Smooth muscle cell (in vitro differentiated cells): ENCODE data around the gene COL11A1. TPM values are rescaled to one million over a fixed set of nuclear protein-coding genes. Genes with fewer than 3 reads are reported as not detected.
"Not testable (repeated sequence)": the region's sequence is repeated elsewhere in the genome, so short reads cannot be mapped to it uniquely, and the experiment has no call there.

Experiments used
- DNase-seq: peaks from one replicate; lab custom pipeline; 2025; ENCODE audit not compliant: unreplicated experiment; lab: John Stamatoyannopoulos, UW
- H2AFZ ChIP-seq: fragments of 200-600 bp; sonication (generic); 2 replicates; pipeline ENCODE4 v1.6.0; 2016; ENCODE audit warnings: antibody characterized with exemption, low read depth, mild to moderate bottlenecking
- H3F3A ChIP-seq: fragments of 200-600 bp; sonication (generic); 2 replicates; pipeline ENCODE4 v1.6.0; 2017; ENCODE audit warnings: antibody characterized with exemption, low read depth
- H3K27ac ChIP-seq: fragments of 200-600 bp; sonication (generic); 2 replicates; pipeline ENCODE4 v1.5.1; 2016; ENCODE audit warnings: low read depth, mild to moderate bottlenecking
- H3K27me3 ChIP-seq: fragments of 200-600 bp; sonication (generic); 2 replicates; pipeline ENCODE4 v1.6.1; 2016; ENCODE audit warnings: low read depth, mild to moderate bottlenecking
- H3K36me3 ChIP-seq: fragments of 200-600 bp; sonication (generic); 2 replicates; pipeline ENCODE4 v1.5.1; 2016; ENCODE audit warnings: low read depth
- H3K4me1 ChIP-seq: fragments of 200-600 bp; sonication (generic); 2 replicates; pipeline ENCODE4 v1.5.1; 2016; ENCODE audit warnings: low read depth
- H3K4me2 ChIP-seq: fragments of 200-600 bp; sonication (generic); 2 replicates; pipeline ENCODE4 v1.6.0; 2016; ENCODE audit warnings: mild to moderate bottlenecking
- H3K4me3 ChIP-seq: fragments of 200-600 bp; sonication (generic); 2 replicates; pipeline ENCODE4 v1.5.1; 2016; ENCODE audit warnings: mild to moderate bottlenecking
- H3K79me2 ChIP-seq: fragments of 200-600 bp; sonication (generic); 2 replicates; pipeline ENCODE4 v1.6.0; 2016; ENCODE audit warnings: low read depth, mild to moderate bottlenecking
- H3K9ac ChIP-seq: fragments of 200-600 bp; sonication (generic); 2 replicates; pipeline ENCODE4 v1.6.0; 2016; ENCODE audit warnings: low read depth
- H3K9me3 ChIP-seq: fragments of 200-600 bp; sonication (generic); replicated peaks from 2 replicates; pipeline ENCODE4 v1.5.1; 2016; ENCODE audit warnings: low read depth
- H4K20me1 ChIP-seq: fragments of 200-600 bp; sonication (generic); 2 replicates; pipeline ENCODE4 v1.6.0; 2016; ENCODE audit warnings: low read depth
- CTCF ChIP-seq: fragments of 200-600 bp; sonication (generic); IDR thresholded peaks from 2 replicates; pipeline ENCODE4 v1.5.1; 2017; ENCODE audit warnings: borderline replicate concordance, mild to moderate bottlenecking, antibody characterized with exemption; ENCODE audit not compliant: insufficient read depth, poor library complexity, severe bottlenecking
- WGBS: methylation state at CpG from one replicate; pipeline ENCODE4 v1.1.7; 2016; ENCODE audit warnings: low lambda C conversion rate; 5-methylcytosine and 5-hydroxymethylcytosine counted together
- polyA plus RNA-seq: library from polyadenylated mRNA; unstranded; fragments of >200 nt; fragmentation: Nextera tagmentation; extraction: Ambion mirVana; gene quantifications from 2 replicates; pipeline ENCODE4 v1.2.1, GENCODE V29; 2016
- total RNA-seq: library from RNA; depleted of rRNA; stranded (reverse); fragments of >200 nt; gene quantifications from 2 replicates; pipeline ENCODE4 v1.2.3, GENCODE V29; 2014

Gene COL11A1
- total and polyA plus RNA-seq, 2 experiments from 2014 or later, result 155 to 236 TPM

GRCh38 chr1:103144681-103145080, 36.4 kb upstream of the COL11A1 start:
- no peak overlapping the region for H3K9ac ChIP-seq
- 86% methylated on average over 2 of the region's 2 CpGs for WGBS
- no peak for DNase-seq
- H3K4me2 ChIP-seq, result peak overlapping the region; percentile 25
- peaks cover 5% of the 10 kb centered on the region for H3K4me1 ChIP-seq
- no peak for TF ChIP-seq CTCF
- H3K9me3 ChIP-seq, result no peaks in the 10 kb centered on the region
- H2AFZ ChIP-seq, result no peak overlapping the region
- no peaks in the 10 kb centered on the region for H3F3A ChIP-seq
- H3K27me3 ChIP-seq, result peaks cover 6% of the 10 kb centered on the region
- H3K79me2 ChIP-seq, result no peaks in the 10 kb centered on the region
- no peaks in the 10 kb centered on the region for H3K36me3 ChIP-seq
- no peak overlapping the region for H3K27ac ChIP-seq
- no peaks in the 10 kb centered on the region for H4K20me1 ChIP-seq
- H3K4me3 ChIP-seq, result no peak overlapping the region

GRCh38 chr1:103142461-103142860, 34.1 kb upstream of the COL11A1 start:
- H3K27ac ChIP-seq, result no peak overlapping the region
- DNase-seq, result no peak
- no peaks in the 10 kb centered on the region for H3K9me3 ChIP-seq
- TF ChIP-seq CTCF, result no peak
- H4K20me1 ChIP-seq, result no peaks in the 10 kb centered on the region
- H3K4me1 ChIP-seq, result peaks cover 5% of the 10 kb centered on the region
- no peaks in the 10 kb centered on the region for H3F3A ChIP-seq
- H3K4me2 ChIP-seq, result no peak overlapping the region
- H2AFZ ChIP-seq, result no peak overlapping the region
- no peak overlapping the region for H3K9ac ChIP-seq
- H3K79me2 ChIP-seq, result no peaks in the 10 kb centered on the region
- WGBS, result 76% methylated on average over 2 of the region's 2 CpGs
- no peak overlapping the region for H3K4me3 ChIP-seq
- H3K27me3 ChIP-seq, result no peaks in the 10 kb centered on the region
- no peaks in the 10 kb centered on the region for H3K36me3 ChIP-seq

GRCh38 chr1:103129796-103130195, 21.5 kb upstream of the COL11A1 start:
- no peaks in the 10 kb centered on the region for H3K9me3 ChIP-seq
- no peaks in the 10 kb centered on the region for H3K36me3 ChIP-seq
- WGBS, result 100% methylated on average over 1 of the region's 1 CpG
- peak overlapping the region; percentile 49 for H3K4me2 ChIP-seq
- peaks cover 6% of the 10 kb centered on the region for H3F3A ChIP-seq
- peak overlapping the region; percentile 46 for H3K27ac ChIP-seq
- no peaks in the 10 kb centered on the region for H3K79me2 ChIP-seq
- no peaks in the 10 kb centered on the region for H4K20me1 ChIP-seq
- no peak overlapping the region for H2AFZ ChIP-seq
- H3K4me1 ChIP-seq, result no peaks in the 10 kb centered on the region
- no peak for DNase-seq
- no peak overlapping the region for H3K9ac ChIP-seq
- H3K4me3 ChIP-seq, result no peak overlapping the region
- H3K27me3 ChIP-seq, result no peaks in the 10 kb centered on the region
- TF ChIP-seq CTCF, result no peak

- no peak for TF ChIP-seq CTCF
- 54% methylated on average over 1 of the region's 1 CpG for WGBS
- Histone ChIP-seq H3K9me3 (no peaks in the 10 kb centered on the region), H3K27me3 (no peaks in the 10 kb centered on the region), H3K4me2 (peak overlapping the region; percentile 49), H4K20me1 (no peaks in the 10 kb centered on the region), H3K27ac (peak overlapping the region; percentile 46), H3K4me1 (no peaks in the 10 kb centered on the region), H3F3A (peaks cover 6% of the 10 kb centered on the region), H3K36me3 (no peaks in the 10 kb centered on the region), H2AFZ (no peak overlapping the region), H3K4me3 (no peak overlapping the region), H3K79me2 (no peaks in the 10 kb centered on the region), H3K9ac (no peak overlapping the region)
- no peak for DNase-seq
Observed at GRCh38 chr1:103129255-103129654, 20.9 kb upstream of the COL11A1 start.

- not testable (repeated sequence) for H2AFZ ChIP-seq, H4K20me1 ChIP-seq, H3K9ac ChIP-seq, H3K9me3 ChIP-seq, H3K79me2 ChIP-seq, H3K4me3 ChIP-seq, DNase-seq, H3K36me3 ChIP-seq, H3K27me3 ChIP-seq, H3F3A ChIP-seq, H3K4me2 ChIP-seq, H3K4me1 ChIP-seq, H3K27ac ChIP-seq
- 95% methylated on average over 2 of the region's 2 CpGs for WGBS
Observed at GRCh38 chr1:103128256-103128655, 19.9 kb upstream of the COL11A1 start.
